ENCODE data around the gene NME2.

Gene NME2

GRCh38 chr17:51147650-51148049 lies 18.6 kb upstream of the NME2 start:
- Histone ChIP-seq H3K4me3 (ENCODE audit: low read depth in 1 of 2, low read length in 1 of 2) (no peak overlapping the region), H3K36me3 (no peaks in the 10 kb centered on the region), H3K27ac (no peak overlapping the region), H3K27me3 (no peaks in the 10 kb centered on the region), H3K4me1 (ENCODE audit: control insufficient read depth in 1 of 2, insufficient read depth in 1 of 2, low read depth in 1 of 2, low read length in 1 of 2) (peaks cover 1 to 3% of the 10 kb centered on the region in 2 experiments), H3K9me3 (no peaks in the 10 kb centered on the region)
- TF ChIP-seq CTCF (IDR thresholded peaks at IDR 0.05): no peak

DNA sequence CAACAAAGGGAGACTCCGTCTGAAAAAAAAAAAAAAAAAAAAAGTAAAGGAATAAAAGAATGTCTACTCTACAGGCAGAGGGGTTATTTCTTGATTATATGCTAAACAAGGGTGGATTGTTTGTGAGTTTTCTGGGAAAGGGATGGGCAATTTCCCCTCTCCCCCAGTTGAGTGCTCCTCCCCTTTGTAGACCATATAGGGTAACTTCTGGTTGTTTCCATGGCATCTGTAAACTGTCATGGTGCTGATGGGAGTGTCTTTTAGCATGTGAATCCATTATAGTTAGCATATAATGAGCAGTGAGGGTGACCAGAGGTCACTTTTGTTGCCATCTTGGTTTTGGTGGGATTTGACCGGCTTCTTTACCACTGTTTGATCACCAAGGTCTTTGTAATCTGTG lies 17.0 kb upstream of the NME2 start:
- Histone ChIP-seq H3K27ac (no peak overlapping the region), H3K9me3 (no peaks in the 10 kb centered on the region), H3K36me3 (no peaks in the 10 kb centered on the region), H3K4me3 (ENCODE audit: low read depth in 1 of 2, low read length in 1 of 2) (no peak overlapping the region), H3K27me3 (no peaks in the 10 kb centered on the region), H3K4me1 (ENCODE audit: control insufficient read depth in 1 of 2, insufficient read depth in 1 of 2, low read depth in 1 of 2, low read length in 1 of 2) (peaks cover 14 to 16% of the 10 kb centered on the region in 2 experiments)
- TF ChIP-seq CTCF (IDR thresholded peaks at IDR 0.05): no peak

DNA sequence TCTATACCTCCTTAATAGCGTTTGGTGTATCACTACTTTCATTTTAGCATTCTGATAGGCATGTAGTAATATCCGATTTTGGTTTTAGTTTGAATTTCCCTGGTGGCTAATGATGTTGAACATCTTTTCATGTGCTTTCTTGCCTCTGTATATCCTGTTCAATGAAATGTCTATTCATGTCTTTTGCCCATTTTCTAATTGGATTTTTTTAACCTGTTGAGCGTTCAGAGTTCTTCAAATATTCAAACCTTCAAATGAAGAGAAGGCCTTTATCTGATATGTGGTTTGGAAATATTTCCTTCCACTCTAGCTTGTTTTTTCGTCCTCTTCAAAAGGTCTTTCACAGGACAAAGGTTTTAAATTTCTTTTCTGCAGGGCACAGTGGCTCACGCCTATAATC lies 15.3 kb upstream of the NME2 start:
- Histone ChIP-seq H3K4me1 (ENCODE audit: control insufficient read depth in 1 of 2, insufficient read depth in 1 of 2, low read depth in 1 of 2, low read length in 1 of 2) (peaks cover 20% of the 10 kb centered on the region in 2 experiments), H3K36me3 (no peaks in the 10 kb centered on the region), H3K4me3 (ENCODE audit: low read depth in 1 of 2, low read length in 1 of 2) (no peak overlapping the region), H3K9me3 (no peaks in the 10 kb centered on the region), H3K27me3 (no peaks in the 10 kb centered on the region), H3K27ac (no peak overlapping the region)
- TF ChIP-seq CTCF (IDR thresholded peaks at IDR 0.05): no peak

GRCh38 chr17:51152766-51153209 lies 13.4 kb upstream of the NME2 start:
- H3K4me3 ChIP-seq (ENCODE audit: low read depth in 1 of 2, low read length in 1 of 2): peak overlapping the region; percentile 73 to 77
- peak overlapping the region; percentile 77 for H3K27ac ChIP-seq
- H3K4me1 ChIP-seq (ENCODE audit: control insufficient read depth in 1 of 2, insufficient read depth in 1 of 2, low read depth in 1 of 2, low read length in 1 of 2): peaks cover 20% of the 10 kb centered on the region in 2 experiments
- no peaks in the 10 kb centered on the region for H3K36me3 ChIP-seq
- no peak for TF ChIP-seq CTCF (IDR thresholded peaks at IDR 0.05)
- H3K9me3 ChIP-seq: no peaks in the 10 kb centered on the region
- no peaks in the 10 kb centered on the region for H3K27me3 ChIP-seq

DNA sequence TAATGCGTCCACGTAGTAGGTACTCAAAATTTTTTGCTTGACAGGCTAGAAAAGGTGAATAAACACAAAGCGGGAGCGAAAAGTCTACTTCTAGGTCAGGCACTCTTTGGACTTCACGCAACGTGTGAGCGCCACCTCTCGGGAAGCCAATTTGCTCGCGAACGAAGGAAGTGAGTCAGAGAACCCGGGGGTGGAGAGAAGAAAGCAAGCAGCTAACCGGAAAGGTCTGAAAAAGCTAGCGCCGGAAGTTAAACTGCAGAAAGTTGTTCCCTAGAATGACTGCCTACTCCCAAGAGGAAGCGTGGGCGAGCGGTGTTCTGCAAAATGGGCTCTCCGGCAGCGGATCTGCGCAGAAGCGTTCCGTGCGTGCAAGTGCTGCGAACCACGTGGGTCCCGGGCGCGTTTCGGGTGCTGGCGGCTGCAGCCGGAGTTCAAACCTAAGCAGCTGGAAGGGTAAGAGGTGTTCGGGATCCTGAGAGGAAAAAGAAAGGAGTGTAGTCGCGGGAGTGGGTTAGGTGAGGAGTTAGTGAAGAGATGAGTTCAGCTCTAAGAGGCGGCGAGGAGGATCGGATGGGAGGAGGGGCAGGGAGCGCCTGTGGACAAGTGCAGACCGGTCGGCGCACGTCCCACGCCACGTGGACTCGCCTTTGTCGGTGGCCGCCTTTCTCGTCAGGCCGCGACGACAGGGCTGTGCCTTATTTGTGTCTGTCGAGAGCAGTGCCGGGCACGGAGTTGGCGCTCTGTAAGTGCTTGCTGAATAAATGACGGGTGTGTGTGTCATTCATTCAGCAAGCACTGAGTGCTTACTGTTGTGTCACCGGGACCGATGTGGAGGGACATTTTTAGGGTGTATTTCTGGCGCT lies 12.8 kb upstream of the NME2 start, which contains the start of gene NME1:
Gene NME1 (plus strand): TSS at position 350 of the 863 bp plus-strand sequence. CDS start 2,096 bp downstream, outside the sequence.
- no peaks in the 10 kb centered on the region for H3K9me3 ChIP-seq

More for the DNA sequence above, 12.8 kb upstream of the NME2 start, which contains the start of gene NME1:
- Histone ChIP-seq H3K4me1 (ENCODE audit: control insufficient read depth in 1 of 2, insufficient read depth in 1 of 2, low read depth in 1 of 2, low read length in 1 of 2) (peaks cover 20% of the 10 kb centered on the region in 2 experiments), H3K27me3 (no peaks in the 10 kb centered on the region), H3K27ac (peak within 1 kb of the TSS; percentile 77), H3K36me3 (no peaks in the 10 kb centered on the region), H3K4me3 (ENCODE audit: low read depth in 1 of 2, low read length in 1 of 2) (peak within 1 kb of the TSS; percentile 73 to 77)
- TF ChIP-seq CTCF (IDR thresholded peaks at IDR 0.05): peak; percentile 95
